BJ (cell line): ENCODE results near the gene PLA2G15. TPM values are rescaled to one million over a fixed set of nuclear protein-coding genes. Genes with fewer than 3 reads are reported as not detected.

Experiments
- CTCF ChIA-PET: fragments of 350-600 bp; formaldehyde crosslinking; extraction: SDS; loops from one replicate; lab custom pipeline; 2021; ENCODE audit warnings: antibody characterized with exemption, inconsistent platforms; lab: Yijun Ruan, JAX
- POLR2A ChIA-PET: fragments of 300-600 bp; sonication (Branson Sonifier 250); formaldehyde crosslinking; extraction: SDS; loops from one replicate; lab custom pipeline; 2021; ENCODE audit warnings: antibody characterized with exemption; lab: Charles Lee
- DNase-seq: peaks from one replicate; pipeline ENCODE4 v3.0.0-alpha.2; 2011; ENCODE audit warnings: low read depth
- H3K27me3 ChIP-seq: 2 replicates; pipeline ENCODE4 v1.6.0; 2011; ENCODE audit warnings: low read length; ENCODE audit not compliant: control insufficient read depth, insufficient read depth
- H3K36me3 ChIP-seq: 2 replicates; pipeline ENCODE4 v1.5.1; 2011; ENCODE audit warnings: low read length; ENCODE audit not compliant: control insufficient read depth, insufficient read depth
- H3K4me3 ChIP-seq: 2 replicates; pipeline ENCODE4 v1.5.1; 2011; ENCODE audit warnings: low read depth, mild to moderate bottlenecking, control low read depth, low read length
- polyA plus RNA-seq: library from polyadenylated mRNA; depleted of rRNA; stranded (reverse); fragments of >200 nt; gene quantifications from 2 replicates; pipeline ENCODE4 v1.2.3, GENCODE V29; 2011
- TF ChIP-seq, protein P1 (sequence below): IDR thresholded peaks from 2 replicates; pipeline ENCODE4 v1.5.1; 2011; ENCODE audit warnings: low read depth, mild to moderate bottlenecking, control low read depth, inconsistent platforms, low read length, moderate library complexity; ENCODE audit not compliant: insufficient read depth

Gene PLA2G15
- polyA plus RNA-seq, 1 experiment: 39.2 TPM

- Histone ChIP-seq H3K27me3 (no peaks in the 10 kb centered on the region), H3K4me3 (no peak overlapping the region), H3K36me3 (peaks cover 6% of the 10 kb centered on the region)
- DNase-seq: no peak
- TF ChIP-seq, protein P1, sequence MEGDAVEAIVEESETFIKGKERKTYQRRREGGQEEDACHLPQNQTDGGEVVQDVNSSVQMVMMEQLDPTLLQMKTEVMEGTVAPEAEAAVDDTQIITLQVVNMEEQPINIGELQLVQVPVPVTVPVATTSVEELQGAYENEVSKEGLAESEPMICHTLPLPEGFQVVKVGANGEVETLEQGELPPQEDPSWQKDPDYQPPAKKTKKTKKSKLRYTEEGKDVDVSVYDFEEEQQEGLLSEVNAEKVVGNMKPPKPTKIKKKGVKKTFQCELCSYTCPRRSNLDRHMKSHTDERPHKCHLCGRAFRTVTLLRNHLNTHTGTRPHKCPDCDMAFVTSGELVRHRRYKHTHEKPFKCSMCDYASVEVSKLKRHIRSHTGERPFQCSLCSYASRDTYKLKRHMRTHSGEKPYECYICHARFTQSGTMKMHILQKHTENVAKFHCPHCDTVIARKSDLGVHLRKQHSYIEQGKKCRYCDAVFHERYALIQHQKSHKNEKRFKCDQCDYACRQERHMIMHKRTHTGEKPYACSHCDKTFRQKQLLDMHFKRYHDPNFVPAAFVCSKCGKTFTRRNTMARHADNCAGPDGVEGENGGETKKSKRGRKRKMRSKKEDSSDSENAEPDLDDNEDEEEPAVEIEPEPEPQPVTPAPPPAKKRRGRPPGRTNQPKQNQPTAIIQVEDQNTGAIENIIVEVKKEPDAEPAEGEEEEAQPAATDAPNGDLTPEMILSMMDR: no peak
- ChIA-PET POLR2A (no interaction called here), CTCF (interaction anchor here (1.0 to 1.1 kb wide), 2 partner anchors 12 to 14 kb away, joined by 3 to 4 read pairs; no protein-coding TSS in a partner anchor)
Observed at GRCh38 chr16:68269793-68270192, 24.6 kb downstream of the PLA2G15 start.

DNA sequence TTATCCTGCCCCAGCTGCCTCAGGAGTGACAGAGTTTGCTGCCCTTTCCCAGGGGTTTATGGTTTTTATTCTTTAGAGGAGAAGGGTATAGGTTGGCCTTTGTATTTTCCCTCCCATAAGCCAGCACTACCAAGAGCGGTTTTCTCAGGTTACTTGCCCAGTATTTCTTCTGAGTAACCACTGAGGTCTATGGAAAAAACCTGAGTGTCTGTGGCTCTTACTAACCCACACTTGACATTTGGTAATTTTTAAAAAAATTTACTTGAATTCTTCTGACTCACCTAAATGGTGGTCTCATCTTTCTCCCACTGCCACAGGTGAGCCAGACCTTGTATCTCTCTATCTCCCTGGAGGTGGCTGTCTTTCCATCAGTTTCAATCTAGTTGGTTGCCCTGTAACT lies 25.2 kb downstream of the PLA2G15 start:
- no peak for DNase-seq
- Histone ChIP-seq H3K27me3 (no peaks in the 10 kb centered on the region), H3K36me3 (peaks cover 8% of the 10 kb centered on the region), H3K4me3 (no peak overlapping the region)
- CTCF ChIA-PET: interaction anchor here (1.0 to 1.1 kb wide), 2 partner anchors 12 to 13 kb away, joined by 3 to 4 read pairs; no protein-coding TSS in a partner anchor
- POLR2A ChIA-PET: no interaction called here
- TF ChIP-seq, protein P1: no peak

GRCh38 chr16:68272507-68273209 lies 27.5 kb downstream of the PLA2G15 start:
- no peak for DNase-seq
- ChIA-PET CTCF (interaction anchor here (0.8 to 2.2 kb wide), 3 partner anchors 11 to 57 kb away, joined by 3 to 9 read pairs (median 4); no protein-coding TSS in a partner anchor), POLR2A (no interaction called here)
- Histone ChIP-seq H3K4me3 (no peak overlapping the region), H3K36me3 (peaks cover 8% of the 10 kb centered on the region), H3K27me3 (no peaks in the 10 kb centered on the region)
- TF ChIP-seq, protein P1: no peak

DNA sequence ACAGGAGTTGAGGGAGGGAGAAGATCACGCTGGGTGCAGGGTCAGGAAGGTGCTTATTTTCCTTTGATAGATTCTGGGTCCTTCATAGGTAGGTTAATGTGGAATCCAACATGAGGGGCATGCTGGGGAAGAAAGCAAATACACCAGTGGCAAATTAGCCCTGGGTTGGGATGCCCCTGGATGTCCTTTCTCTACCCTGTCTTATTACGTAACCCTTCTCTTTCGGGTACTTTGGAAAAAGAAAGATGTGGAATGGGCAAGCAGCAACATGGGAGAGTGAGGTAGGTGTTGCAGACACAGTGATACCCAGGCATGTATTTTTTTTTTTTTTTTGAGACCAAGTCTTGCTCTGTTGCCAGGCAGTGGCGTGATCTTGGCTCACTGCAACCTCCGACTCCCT lies 28.3 kb downstream of the PLA2G15 start:
- Histone ChIP-seq H3K4me3 (no peak overlapping the region), H3K36me3 (peaks cover 8% of the 10 kb centered on the region), H3K27me3 (no peaks in the 10 kb centered on the region)
- ChIA-PET CTCF (interaction anchor here (1.7 to 2.2 kb wide), 2 partner anchors 10 to 12 kb away, joined by 5 to 9 read pairs; partner anchors contain the start of gene SLC7A6), POLR2A (no interaction called here)
- DNase-seq: no peak
- TF ChIP-seq, protein P1: no peak

GRCh38 chr16:68273896-68274295 lies 28.7 kb downstream of the PLA2G15 start:
- no peaks in the 10 kb centered on the region for H3K27me3 ChIP-seq
- POLR2A ChIA-PET: no interaction called here
- H3K4me3 ChIP-seq: no peak overlapping the region
- CTCF ChIA-PET: interaction anchor here (1.2 to 2.2 kb wide), 4 partner anchors 10 to 13 kb away, joined by 5 to 9 read pairs (median 6); partner anchors contain the start of gene SLC7A6
- H3K36me3 ChIP-seq: peaks cover 8% of the 10 kb centered on the region
- TF ChIP-seq, protein P1: no peak
- no peak for DNase-seq
